Activated naive CD4-positive, alpha-beta T cell treated with anti-CD3 and anti-CD28 coated beads, Interleukin-2, amount 10 ng/mL, durations not matched to agents 7 days and 5 days (primary cell): ENCODE results near the gene GTF2I.
"Not testable (repeated sequence)": the region's sequence is repeated elsewhere in the genome, so short reads cannot be mapped to it uniquely, and the experiment has no call there.

Experiments
- CTCF ChIA-PET: fragments of 350-600 bp; sonication (Branson Sonifier 250); formaldehyde crosslinking; loops from one replicate; lab custom pipeline; 2021; ENCODE audit warnings: antibody characterized with exemption; lab: Charles Lee
- DNase-seq: peaks from one replicate; pipeline ENCODE4 v3.0.0-alpha.2; 2020
- H3K27ac Mint-ChIP-seq: one replicate; pipeline ENCODE4 v1.8.0; 2021; ENCODE audit warnings: mild to moderate bottlenecking, moderate library complexity, mixed read lengths
- H3K27me3 Mint-ChIP-seq: one replicate; pipeline ENCODE4 v1.8.0; 2021; ENCODE audit warnings: mild to moderate bottlenecking, mixed read lengths
- H3K36me3 Mint-ChIP-seq: one replicate; pipeline ENCODE4 v1.8.0; 2021; ENCODE audit warnings: mixed read lengths
- H3K4me1 Mint-ChIP-seq: one replicate; pipeline ENCODE4 v1.8.0; 2021; ENCODE audit warnings: mixed read lengths
- H3K4me3 Mint-ChIP-seq: one replicate; pipeline ENCODE4 v1.8.0; 2021; ENCODE audit warnings: mild to moderate bottlenecking, moderate library complexity, mixed read lengths
- H3K9me3 Mint-ChIP-seq: one replicate; pipeline ENCODE4 v1.8.0; 2021; ENCODE audit warnings: mixed read lengths

Gene GTF2I

GRCh38 chr7:74657692-74658177 lies at the start of gene GTF2I:
TSS of gene GTF2I (plus strand) at chr7:74657718. CDS start at chr7:74689129, 31,411 bp downstream.
- H3K4me1 Mint-ChIP-seq, result peaks cover 59% of the 10 kb centered on the region

GRCh38 chr7:74612015-74612829 lies 45.3 kb upstream of the GTF2I start:
- Mint-ChIP-seq H3K36me3 (no peaks in the 10 kb centered on the region), H3K4me1 (peaks cover 20% of the 10 kb centered on the region), H3K9me3 (no peaks in the 10 kb centered on the region), H3K27ac (no peak overlapping the region), H3K4me3 (no peak overlapping the region), H3K27me3 (peaks cover 35% of the 10 kb centered on the region)
- no peak for DNase-seq
- CTCF ChIA-PET, result no interaction called here

More at GRCh38 chr7:74657692-74658177, at the start of gene GTF2I:
- CTCF ChIA-PET, result interaction anchor here (0.7 kb wide), 1 partner anchor 1506 kb away, joined by 3 read pairs; no protein-coding TSS in a partner anchor
- peak within 1 kb of the TSS; percentile 87 for H3K27ac Mint-ChIP-seq
- peaks cover 15% of the 10 kb centered on the region for H3K27me3 Mint-ChIP-seq
- no peak for DNase-seq
- peak within 1 kb of the TSS; percentile 77 for H3K4me3 Mint-ChIP-seq
- H3K36me3 Mint-ChIP-seq, result peaks cover 9% of the 10 kb centered on the region
- H3K9me3 Mint-ChIP-seq, result no peaks in the 10 kb centered on the region

GRCh38 chr7:74615933-74616780 lies 41.4 kb upstream of the GTF2I start:
- H3K27me3 Mint-ChIP-seq, result peaks cover 13% of the 10 kb centered on the region
- CTCF ChIA-PET, result interaction anchor here (0.7 to 1.0 kb wide), 2 partner anchors 12 to 166 kb away, joined by 3 read pairs; no protein-coding TSS in a partner anchor
- H3K36me3 Mint-ChIP-seq, result no peaks in the 10 kb centered on the region
- H3K9me3 Mint-ChIP-seq, result no peaks in the 10 kb centered on the region
- H3K27ac Mint-ChIP-seq, result peak overlapping the region; percentile 42
- no peak for DNase-seq
- H3K4me1 Mint-ChIP-seq, result peaks cover 30% of the 10 kb centered on the region
- no peak overlapping the region for H3K4me3 Mint-ChIP-seq

GRCh38 chr7:74617180-74617744 lies 40.3 kb upstream of the GTF2I start:
- H3K27me3 Mint-ChIP-seq, result peaks cover 7% of the 10 kb centered on the region
- no peaks in the 10 kb centered on the region for H3K36me3 Mint-ChIP-seq
- H3K27ac Mint-ChIP-seq, result peak overlapping the region; percentile 91
- H3K9me3 Mint-ChIP-seq, result no peaks in the 10 kb centered on the region
- peaks cover 30% of the 10 kb centered on the region for H3K4me1 Mint-ChIP-seq
- CTCF ChIA-PET, result no interaction called here
- DNase-seq, result peak; percentile 49
- H3K4me3 Mint-ChIP-seq, result peak overlapping the region; percentile 51

- CTCF ChIA-PET, result no interaction called here
- no peak overlapping the region for H3K27ac Mint-ChIP-seq
- H3K9me3 Mint-ChIP-seq, result no peaks in the 10 kb centered on the region
- no peaks in the 10 kb centered on the region for H3K36me3 Mint-ChIP-seq
- H3K27me3 Mint-ChIP-seq, result peaks cover 4% of the 10 kb centered on the region
- no peak for DNase-seq
- H3K4me3 Mint-ChIP-seq, result no peak overlapping the region
- H3K4me1 Mint-ChIP-seq, result peaks cover 30% of the 10 kb centered on the region
Measured at GRCh38 chr7:74619235-74619860, 38.2 kb upstream of the GTF2I start.

GRCh38 chr7:74622228-74622749 lies 35.2 kb upstream of the GTF2I start:
- Mint-ChIP-seq H3K9me3 (no peaks in the 10 kb centered on the region), H3K27me3 (peaks cover 12% of the 10 kb centered on the region), H3K4me1 (peaks cover 12% of the 10 kb centered on the region), H3K36me3 (no peaks in the 10 kb centered on the region), H3K4me3 (no peak overlapping the region), H3K27ac (no peak overlapping the region)
- no peak for DNase-seq
- CTCF ChIA-PET, result no interaction called here

- no peak for DNase-seq
- peaks cover 15% of the 10 kb centered on the region for H3K27me3 Mint-ChIP-seq
- no peak overlapping the region for H3K4me3 Mint-ChIP-seq
- H3K27ac Mint-ChIP-seq, result no peak overlapping the region
- CTCF ChIA-PET, result no interaction called here
- H3K4me1 Mint-ChIP-seq, result peaks cover 6% of the 10 kb centered on the region
- H3K36me3 Mint-ChIP-seq, result no peaks in the 10 kb centered on the region
- H3K9me3 Mint-ChIP-seq, result no peaks in the 10 kb centered on the region
Measured at GRCh38 chr7:74623135-74623534, 34.4 kb upstream of the GTF2I start.

DNA sequence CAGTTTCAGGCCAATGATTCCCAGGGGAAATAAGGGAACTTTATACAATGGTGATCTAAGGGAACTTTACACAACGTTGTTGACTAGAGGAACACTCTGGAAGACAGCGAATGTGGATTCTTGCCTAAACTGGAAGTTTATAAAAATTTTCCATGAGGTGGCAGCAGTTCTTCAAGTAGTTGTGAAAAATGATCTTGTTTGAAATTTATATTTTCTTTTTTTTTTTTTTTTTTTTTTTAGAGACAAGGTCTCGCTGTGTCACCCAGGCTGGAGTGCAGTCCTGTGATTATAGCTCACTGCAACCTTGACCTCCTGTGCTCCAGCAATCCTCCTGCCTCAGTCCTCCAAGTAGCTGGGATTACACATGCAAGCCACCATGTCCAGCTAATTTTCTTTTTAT lies 32.1 kb upstream of the GTF2I start:
- Mint-ChIP-seq H3K36me3 (no peaks in the 10 kb centered on the region), H3K27me3 (peaks cover 16% of the 10 kb centered on the region), H3K27ac (no peak overlapping the region), H3K4me1 (peaks cover 5% of the 10 kb centered on the region), H3K4me3 (no peak overlapping the region), H3K9me3 (no peaks in the 10 kb centered on the region)
- CTCF ChIA-PET, result interaction anchor here (0.6 to 0.7 kb wide), 2 partner anchors 11 to 98 kb away, joined by 3 to 4 read pairs; no protein-coding TSS in a partner anchor
- no peak for DNase-seq

DNA sequence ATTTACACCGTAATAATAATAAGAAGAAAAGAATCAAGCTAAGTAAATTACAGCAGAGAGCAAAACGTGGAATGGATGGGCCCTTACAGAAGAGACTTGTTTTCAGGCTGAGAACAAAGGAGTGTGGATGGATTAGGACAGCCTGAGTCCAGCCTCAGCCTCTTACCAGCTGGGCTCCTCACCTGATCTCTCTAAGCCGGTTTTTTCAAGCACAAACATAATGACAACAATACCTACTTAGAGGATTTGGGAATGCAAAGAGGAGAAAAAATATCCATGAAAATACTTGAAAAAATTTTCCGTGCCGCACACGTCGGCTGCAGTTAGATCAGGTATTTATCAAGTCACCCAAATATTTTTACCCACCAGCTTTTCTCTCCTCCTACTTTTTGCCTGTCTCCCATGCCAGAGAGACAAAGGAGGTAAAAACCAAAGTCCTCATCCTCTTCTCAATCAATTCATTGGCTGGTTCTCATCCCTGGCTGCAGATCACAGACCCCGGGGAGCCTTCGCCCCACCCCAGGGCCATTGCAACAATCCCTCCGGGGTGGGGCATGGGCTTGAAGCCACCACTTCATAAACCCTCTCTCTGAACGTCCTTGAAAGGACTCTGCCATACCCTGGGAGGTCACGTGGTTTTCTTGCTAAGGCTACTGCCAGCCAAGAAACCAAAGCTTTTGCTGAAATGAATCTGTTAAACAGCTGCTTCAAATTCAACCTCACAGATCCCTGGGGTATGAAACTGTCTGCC lies 29.7 kb upstream of the GTF2I start:
- DNase-seq, result no peak
- no peaks in the 10 kb centered on the region for H3K9me3 Mint-ChIP-seq

GRCh38 chr7:74632505-74632904 lies 25.0 kb upstream of the GTF2I start:
- Mint-ChIP-seq H3K36me3 (no peaks in the 10 kb centered on the region), H3K4me1 (peaks cover 3% of the 10 kb centered on the region), H3K4me3 (no peak overlapping the region), H3K9me3 (no peaks in the 10 kb centered on the region), H3K27me3 (peaks cover 10% of the 10 kb centered on the region), H3K27ac (no peak overlapping the region)
- CTCF ChIA-PET, result no interaction called here
- DNase-seq, result no peak

More for the DNA sequence above, 29.7 kb upstream of the GTF2I start:
- peaks cover 12% of the 10 kb centered on the region for H3K27me3 Mint-ChIP-seq
- H3K4me3 Mint-ChIP-seq, result no peak overlapping the region
- no peak overlapping the region for H3K27ac Mint-ChIP-seq
- no peaks in the 10 kb centered on the region for H3K36me3 Mint-ChIP-seq
- H3K4me1 Mint-ChIP-seq, result peaks cover 5% of the 10 kb centered on the region
- CTCF ChIA-PET, result no interaction called here

DNA sequence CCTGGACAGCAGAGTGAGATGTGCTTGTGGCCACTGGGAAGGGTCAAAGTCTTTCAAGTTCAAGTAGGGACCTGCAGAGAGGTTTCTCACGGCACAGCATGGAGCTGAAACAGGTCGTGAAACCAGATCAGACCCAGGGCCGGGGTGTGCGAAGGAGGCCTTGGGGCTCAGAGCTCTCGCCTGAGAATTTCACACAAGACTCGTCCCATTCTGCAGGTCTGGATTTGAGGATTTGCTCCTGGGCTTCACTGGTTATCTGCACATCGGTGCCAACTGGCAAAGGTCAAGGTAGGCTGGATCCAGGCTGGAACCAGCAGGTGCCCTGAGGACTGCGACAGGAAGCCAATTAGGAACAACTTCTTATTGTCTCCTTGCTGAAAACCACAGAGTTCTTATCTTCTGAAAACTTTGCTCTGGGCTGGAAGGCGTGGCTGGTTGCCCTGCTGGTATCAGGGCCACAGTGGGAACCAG lies 24.0 kb upstream of the GTF2I start:
- H3K4me3 Mint-ChIP-seq, result no peak overlapping the region
- H3K4me1 Mint-ChIP-seq, result no peaks in the 10 kb centered on the region
- CTCF ChIA-PET, result no interaction called here
- no peak overlapping the region for H3K27ac Mint-ChIP-seq
- no peaks in the 10 kb centered on the region for H3K36me3 Mint-ChIP-seq
- DNase-seq, result no peak
- no peaks in the 10 kb centered on the region for H3K9me3 Mint-ChIP-seq
- peaks cover 9% of the 10 kb centered on the region for H3K27me3 Mint-ChIP-seq

DNA sequence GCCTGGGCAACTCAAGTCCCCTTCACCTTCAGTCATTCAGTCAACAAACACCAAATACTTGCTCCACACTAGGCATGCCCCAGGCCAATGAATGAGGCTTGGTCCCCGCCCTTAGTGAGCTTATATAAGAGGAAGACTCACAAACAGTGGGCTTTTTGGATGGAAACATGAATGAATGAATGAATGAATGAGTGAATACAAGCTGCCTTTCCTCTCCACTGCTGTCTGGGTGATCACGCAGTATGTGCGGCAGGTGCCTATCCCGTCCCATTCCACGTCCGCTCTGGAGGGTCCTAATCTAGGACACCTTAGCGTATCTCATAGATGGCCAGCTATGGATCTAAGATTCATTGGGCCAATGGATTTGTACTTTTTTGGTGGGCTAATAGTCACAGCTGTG lies 19.8 kb upstream of the GTF2I start:
- no peak overlapping the region for H3K4me3 Mint-ChIP-seq
- peaks cover 9% of the 10 kb centered on the region for H3K27me3 Mint-ChIP-seq
- H3K27ac Mint-ChIP-seq, result no peak overlapping the region
- no peaks in the 10 kb centered on the region for H3K4me1 Mint-ChIP-seq
- CTCF ChIA-PET, result no interaction called here
- no peak for DNase-seq
- no peaks in the 10 kb centered on the region for H3K36me3 Mint-ChIP-seq
- no peaks in the 10 kb centered on the region for H3K9me3 Mint-ChIP-seq

- peak; percentile 82 for DNase-seq
- peak overlapping the region; percentile 78 for H3K4me3 Mint-ChIP-seq
Measured at GRCh38 chr7:74650055-74650454, 7.5 kb upstream of the GTF2I start.

More at GRCh38 chr7:74650055-74650454, 7.5 kb upstream of the GTF2I start:
- H3K36me3 Mint-ChIP-seq, CTCF ChIA-PET, H3K9me3 Mint-ChIP-seq, H3K27me3 Mint-ChIP-seq: not testable (repeated sequence)
- Mint-ChIP-seq H3K4me1 (peaks cover 31% of the 10 kb centered on the region), H3K27ac (peak overlapping the region; percentile 91)
